K562 (cell line): Measurements from ENCODE around the gene BRMS1. TPM values are rescaled to one million over a fixed set of nuclear protein-coding genes. Genes with fewer than 3 reads are reported as not detected.

ENCODE experiments used
- CLOCK ChIP-seq: fragments of 250-450 bp; sonication (Bioruptor Pico); IDR thresholded peaks from 2 replicates; pipeline ENCODE4 v1.4.0; 2020; ENCODE audit warnings: mild to moderate bottlenecking, moderate library complexity, borderline replicate concordance
- CREBBP ChIP-seq: IDR thresholded peaks from one replicate; pipeline ENCODE4 v1.6.1; 2012; ENCODE audit warnings: low read depth, mild to moderate bottlenecking, control low read depth, inconsistent platforms, low read length
- CXXC5 ChIP-seq: fragments of 250-450 bp; sonication (Bioruptor Pico); IDR thresholded peaks from 2 replicates; pipeline ENCODE4 v1.8.0; 2022; ENCODE audit warnings: inconsistent platforms, mild to moderate bottlenecking, moderate library complexity
- FOXP4 ChIP-seq: sonication (generic); formaldehyde crosslinking; IDR thresholded peaks from 2 replicates; pipeline ENCODE4 v1.8.0; 2022; ENCODE audit warnings: mild to moderate bottlenecking, missing genetic modification reagents, borderline replicate concordance
- NRF1 ChIP-seq, 2 experiments: fragments of 450-650 bp; IDR thresholded peaks in 1 of 2; conservative IDR thresholded peaks in 1 of 2; 2 replicates each; pipeline ENCODE4 v1.6.1; 2014; ENCODE audit warnings: mild to moderate bottlenecking in 2 of 2
- SREBF2 ChIP-seq: sonication (generic); formaldehyde crosslinking; IDR thresholded peaks from 2 replicates; pipeline ENCODE4 v1.4.0; 2020; ENCODE audit warnings: mild to moderate bottlenecking, missing genetic modification reagents
- STAT5B ChIP-seq: fragments of 250-450 bp; sonication (Bioruptor Pico); IDR thresholded peaks from 2 replicates; pipeline ENCODE4 v1.8.0; 2021; ENCODE audit warnings: mild to moderate bottlenecking, inconsistent platforms
- ZHX1 ChIP-seq: fragments of 150-350 bp; conservative IDR thresholded peaks from 2 replicates; pipeline ENCODE4 v1.6.1; 2014; ENCODE audit warnings: low read length
- ZNF217 ChIP-seq: sonication (generic); formaldehyde crosslinking; IDR thresholded peaks from 2 replicates; pipeline ENCODE4 v1.8.0; 2022; ENCODE audit warnings: mild to moderate bottlenecking, missing genetic modification reagents
- ZNF3 ChIP-seq: fragments of 250-450 bp; sonication (Bioruptor Pico); IDR thresholded peaks from 2 replicates; pipeline ENCODE4 v1.5.0; 2021; ENCODE audit warnings: mild to moderate bottlenecking, moderate library complexity
- polyA plus RNA-seq, 8 experiments: library from polyadenylated mRNA; depleted of rRNA in 4 of 8; stranded (reverse) in 5 of 8; unstranded in 3 of 8; fragments of >200 nt; fragmentation: Nextera tagmentation in 2 of 8; fragmentation: Illumina TruSeq in 1 of 8; extraction: Ambion mirVana in 2 of 8; extraction: Trizol in 1 of 8; gene quantifications; 2 replicates each; pipeline versions ENCODE4 v1.2.1 to v1.2.3, GENCODE V29; 2011 to 2014; ENCODE audit warnings: inconsistent platforms in 1 of 8, missing spikeins in 1 of 8
- total RNA-seq, 7 experiments: library from RNA; depleted of rRNA in 6 of 7; stranded (reverse); fragments of >200 nt in 6 of 7; fragmentation: Illumina TruSeq in 2 of 7; extraction: Trizol in 2 of 7; gene quantifications; 2 replicates each; pipeline versions ENCODE4 v1.2.1 to v1.2.3, GENCODE V29; 2011 to 2021; ENCODE audit warnings: low replicate concordance in 1 of 7

The BRMS1 gene
- total and polyA plus RNA-seq, 9 of the 15 experiments (the other 6 are each of a cell fraction or from before 2014, with no cell fraction given): 2.2 to 78.8 (median 33.4) TPM

- TF ChIP-seq FOXP4 (CRISPR knock-in tag): no peak
- no peak; the same call in 1 of the 2 replicates for TF ChIP-seq ZHX1
- TF ChIP-seq CREBBP: no peak
- no peak for TF ChIP-seq CLOCK (CRISPR knock-in tag)
- TF ChIP-seq ZNF217 (CRISPR knock-in tag): no peak
- TF ChIP-seq CXXC5 (CRISPR knock-in tag): 0 out of 2 replicates have a peak, but pooled peaks have one; percentile 14
- TF ChIP-seq NRF1 (conservative IDR thresholded peaks at IDR 0.05 in 1 of 2, IDR thresholded peaks at IDR 0.05 in 1 of 2): 0 out of 4 replicates have a peak, but pooled peaks have one; percentile 19 to 24
- 0 out of 2 replicates have a peak, but pooled peaks have one; percentile 44 for TF ChIP-seq SREBF2 (CRISPR knock-in tag)
- TF ChIP-seq STAT5B (CRISPR knock-in tag): no peak
- no peak for TF ChIP-seq ZNF3 (CRISPR knock-in tag)
Measured at GRCh38 chr11:66345316-66345649, 379 bp upstream of the BRMS1 start (continued).
